ENCODE data around the gene ITGA4.

ITGA4 gene

GRCh38 chr2:181515719-181516118 lies 58.5 kb downstream of the ITGA4 start:
- no peak for DNase-seq
- no peak for ATAC-seq

DNA sequence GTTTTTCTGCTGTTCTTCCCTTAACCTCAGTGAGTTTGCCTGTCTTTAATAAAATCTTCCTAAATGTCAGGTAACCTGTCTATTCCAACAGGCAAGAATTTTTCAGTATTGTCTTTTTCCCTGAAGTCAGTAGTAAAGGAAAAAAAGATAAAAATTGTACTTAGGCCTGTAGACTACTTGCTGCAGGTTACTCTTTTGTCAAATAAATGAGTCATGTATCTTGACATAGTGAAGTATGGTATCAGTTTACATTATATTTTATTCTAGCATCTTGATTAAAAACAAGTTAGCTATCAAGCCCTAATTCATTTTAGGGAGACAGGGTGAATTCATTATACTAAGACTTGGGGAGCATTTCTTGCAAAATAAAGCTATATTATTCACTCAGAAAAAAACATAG lies 59.8 kb downstream of the ITGA4 start:
- ATAC-seq = no peak

DNA sequence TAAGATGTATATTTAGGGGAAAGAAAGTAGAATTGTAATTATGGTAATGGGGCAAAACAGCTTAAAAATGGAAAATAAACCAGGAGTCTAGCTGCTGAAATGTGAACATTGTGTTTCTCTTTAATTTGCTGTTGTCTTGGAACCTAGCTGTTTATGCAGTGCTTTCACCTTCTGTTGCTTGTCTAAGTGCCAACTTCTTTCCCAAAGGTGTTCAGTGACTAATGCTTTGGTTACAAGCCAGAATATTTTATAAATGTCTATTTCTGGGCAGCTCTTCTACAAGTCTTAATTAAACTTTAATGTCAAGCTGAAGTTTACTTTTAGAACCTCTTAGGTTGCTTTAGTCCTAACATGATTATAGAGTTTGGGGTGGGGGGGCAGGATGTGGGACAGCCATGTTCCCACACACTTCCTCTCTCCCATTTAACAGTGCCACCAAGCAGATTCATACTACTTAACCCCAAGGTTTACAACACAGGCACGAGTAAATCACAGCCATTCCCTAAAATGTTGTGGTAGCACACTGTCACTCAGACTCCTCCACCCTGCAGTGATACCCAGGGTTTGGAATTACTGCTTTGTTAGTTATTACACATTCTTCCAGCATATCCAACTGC lies 60.6 kb downstream of the ITGA4 start:
- DNase-seq = no peak
- no peak for ATAC-seq

More for the DNA sequence above, 59.8 kb downstream of the ITGA4 start:
- DNase-seq = no peak

DNA sequence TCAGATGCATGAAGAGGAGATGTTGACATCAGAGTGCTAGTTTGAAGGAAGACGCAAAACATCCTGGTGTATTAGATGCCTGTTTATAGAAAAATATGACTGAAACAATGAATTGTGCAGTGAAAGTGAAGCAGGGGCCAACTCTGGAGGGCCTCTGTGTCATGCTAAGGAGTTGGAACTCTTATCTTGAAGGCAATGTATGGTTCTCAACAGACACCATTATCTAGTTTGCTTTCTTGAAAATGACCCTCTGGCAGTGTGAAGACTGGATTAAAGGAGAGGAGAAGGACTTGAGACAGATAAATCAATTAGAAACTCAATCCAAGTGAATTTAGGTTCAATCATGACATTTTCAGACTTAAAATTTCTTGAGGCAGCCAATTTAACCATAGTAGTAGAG lies 63.1 kb downstream of the ITGA4 start:
- ATAC-seq (no peak), DNase-seq (no peak)

DNA sequence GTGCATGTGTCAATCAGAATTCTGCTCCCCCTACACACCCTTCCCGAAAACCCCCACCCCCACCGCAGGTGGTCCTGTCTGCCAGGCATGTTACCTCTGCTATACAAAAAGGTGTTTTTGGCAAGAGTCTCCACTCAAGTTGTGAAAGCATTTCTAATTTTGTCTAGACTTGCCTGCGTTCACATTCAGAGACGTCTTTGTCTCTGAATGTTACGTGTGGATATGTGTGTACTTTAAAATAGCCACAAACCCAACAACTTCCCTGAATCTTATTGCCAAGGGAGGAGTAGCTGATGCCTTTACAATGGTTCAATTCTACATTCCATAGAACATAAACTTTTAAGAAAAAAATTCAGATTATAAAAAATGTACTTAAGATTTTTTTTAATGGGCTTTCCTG lies 66.6 kb downstream of the ITGA4 start:
- no peak for ATAC-seq
- no peak for DNase-seq

GRCh38 chr2:181526014-181526413 lies 68.8 kb downstream of the ITGA4 start:
- ATAC-seq = no peak
- DNase-seq = no peak

- ATAC-seq = no peak
These were observed 69.9 kb downstream of the ITGA4 start for GRCh38 chr2:181527058-181527457.

DNA sequence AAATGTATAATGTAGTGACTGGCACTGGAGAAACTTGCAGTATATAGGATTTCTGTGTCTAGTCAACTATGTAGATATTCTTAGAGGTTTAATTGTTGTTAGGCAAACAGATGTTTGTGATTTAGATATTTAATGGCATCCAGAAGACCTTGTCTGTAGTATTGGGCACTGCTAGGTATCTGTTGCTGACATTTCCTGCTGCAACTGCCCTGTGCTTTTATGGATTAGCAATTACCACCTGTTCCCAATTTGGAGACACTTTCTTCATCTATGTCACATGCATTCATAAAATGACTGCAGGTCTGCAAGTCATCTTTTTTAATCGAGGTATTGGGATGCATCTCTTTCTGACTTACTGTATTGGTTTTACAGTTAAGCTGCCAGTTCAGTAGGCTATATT lies 71.3 kb downstream of the ITGA4 start:
- no peak for ATAC-seq
- no peak for DNase-seq

More at GRCh38 chr2:181527058-181527457, 69.9 kb downstream of the ITGA4 start:
- DNase-seq = no peak

GRCh38 chr2:181536730-181537129 lies 79.5 kb downstream of the ITGA4 start:
- ATAC-seq (no peak), DNase-seq (no peak)

DNA sequence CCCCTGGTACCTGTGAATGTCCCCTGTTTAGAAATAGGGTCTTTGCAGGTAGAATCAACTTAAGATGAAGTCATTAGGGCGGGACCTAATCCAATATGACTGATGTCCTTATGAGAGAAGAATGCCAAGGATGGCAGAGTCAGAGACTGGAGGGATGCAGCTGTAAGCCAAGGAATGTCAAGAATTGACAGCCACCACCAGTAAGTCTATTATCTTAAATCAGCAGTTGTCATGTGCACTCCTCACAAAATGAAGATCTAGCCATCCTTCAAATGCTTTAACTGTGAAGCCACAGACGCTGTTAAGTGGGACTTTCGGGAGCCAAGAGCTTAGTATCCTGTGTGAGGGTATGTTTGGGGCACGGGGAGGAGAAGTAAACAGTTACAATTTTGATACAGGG lies 83.2 kb downstream of the ITGA4 start:
- DNase-seq = no peak
- no peak for ATAC-seq

DNA sequence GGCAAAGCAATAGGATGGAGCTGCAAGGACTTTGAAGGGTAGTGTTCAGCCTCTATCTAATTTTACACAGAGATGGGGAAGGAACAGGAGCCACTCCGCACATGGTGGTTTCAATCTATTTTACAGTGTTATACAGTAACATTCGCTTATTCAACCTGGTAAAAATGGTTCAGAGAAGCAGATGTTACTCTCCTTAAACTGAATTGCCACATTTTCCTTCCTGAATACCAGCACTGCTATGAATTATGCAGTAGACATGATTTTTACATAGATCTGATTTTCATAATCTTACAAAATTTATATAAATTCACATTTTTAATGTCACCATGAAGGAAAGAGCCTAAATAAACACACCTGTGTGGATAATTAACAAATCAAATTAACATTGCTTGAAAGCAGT lies 85.0 kb downstream of the ITGA4 start:
- no peak for ATAC-seq

DNA sequence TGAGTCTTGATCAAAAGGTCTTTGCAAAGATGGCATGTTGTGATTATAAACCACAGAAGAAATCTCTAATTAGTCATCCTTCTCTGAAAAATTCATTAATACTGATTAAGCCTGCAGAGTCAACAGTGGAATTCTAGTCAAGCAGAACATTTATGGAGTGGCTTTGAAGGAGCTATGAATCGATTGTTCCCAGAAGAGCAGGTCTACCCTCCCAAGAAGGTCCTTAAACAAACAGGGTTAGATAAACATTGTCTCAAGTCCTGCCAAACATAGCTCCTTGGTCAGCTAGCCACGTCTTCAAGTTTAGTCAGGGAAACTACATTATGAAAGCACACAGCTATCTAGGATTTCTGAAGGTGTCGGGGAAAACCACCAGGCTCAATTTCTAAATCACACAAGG lies 88.9 kb downstream of the ITGA4 start:
- DNase-seq (no peak), ATAC-seq (no peak)

More for the DNA sequence above, 85.0 kb downstream of the ITGA4 start:
- DNase-seq = no peak

DNA sequence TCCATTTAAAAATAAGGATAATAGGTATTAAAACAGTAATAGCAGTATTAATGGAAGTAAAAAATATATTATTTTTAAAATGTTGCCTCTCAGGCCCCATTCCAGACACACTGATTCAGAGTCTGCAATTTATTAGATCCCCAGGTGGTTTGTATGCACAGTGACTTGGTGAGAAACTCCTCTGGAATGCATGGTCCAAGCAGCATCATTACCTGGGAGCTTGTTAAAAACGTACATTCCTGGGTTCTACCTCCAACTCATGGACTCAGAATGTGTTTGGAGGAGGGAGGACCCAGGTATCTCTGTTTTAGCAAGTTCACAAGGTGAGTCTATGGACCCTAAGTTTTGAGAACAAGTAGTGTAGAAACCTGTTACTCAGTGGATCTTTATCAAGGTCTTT lies 95.6 kb downstream of the ITGA4 start:
- ATAC-seq (no peak), DNase-seq (no peak)

GRCh38 chr2:181553244-181553643 lies 96.1 kb downstream of the ITGA4 start:
- ATAC-seq (no peak), DNase-seq (no peak)

DNA sequence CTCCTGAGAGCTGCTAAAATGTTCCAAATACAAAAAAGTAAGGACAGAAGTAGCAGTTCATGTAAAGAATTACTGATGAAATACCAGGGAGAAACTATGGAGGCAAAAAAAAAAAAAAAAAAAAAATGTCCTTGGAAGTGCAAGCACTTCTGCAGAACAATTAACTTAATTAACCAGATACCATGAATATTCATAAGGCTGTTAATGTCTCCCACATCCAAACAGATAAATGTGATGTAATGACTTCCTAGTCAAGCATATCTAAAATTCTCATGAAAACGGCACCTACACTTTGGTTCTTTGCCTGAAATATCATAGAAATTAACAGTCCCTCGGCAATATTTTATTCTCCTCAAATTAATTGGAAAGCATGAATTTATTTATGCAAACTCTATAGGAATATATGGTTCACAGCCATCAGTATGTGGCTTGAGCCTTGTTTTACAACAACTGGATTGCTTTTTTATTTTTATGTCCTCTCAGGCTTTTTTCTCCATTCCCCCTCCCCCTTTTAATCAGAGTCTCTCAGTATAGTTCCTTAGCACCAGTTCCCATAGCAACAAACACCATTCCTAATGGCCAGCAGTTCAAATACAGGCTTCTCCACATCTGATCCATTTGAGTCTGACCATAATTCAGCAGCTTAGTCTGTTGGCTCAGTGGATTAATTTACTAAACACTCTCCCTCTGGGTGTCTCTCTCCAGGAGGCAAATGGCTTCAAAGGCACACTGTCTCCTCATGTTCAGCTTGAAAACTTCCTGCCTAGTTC lies 97.1 kb downstream of the ITGA4 start:
- ATAC-seq = no peak
- DNase-seq = no peak

- no peak for ATAC-seq
- no peak for DNase-seq
These were observed 101.2 kb downstream of the ITGA4 start for GRCh38 chr2:181558371-181558770.

DNA sequence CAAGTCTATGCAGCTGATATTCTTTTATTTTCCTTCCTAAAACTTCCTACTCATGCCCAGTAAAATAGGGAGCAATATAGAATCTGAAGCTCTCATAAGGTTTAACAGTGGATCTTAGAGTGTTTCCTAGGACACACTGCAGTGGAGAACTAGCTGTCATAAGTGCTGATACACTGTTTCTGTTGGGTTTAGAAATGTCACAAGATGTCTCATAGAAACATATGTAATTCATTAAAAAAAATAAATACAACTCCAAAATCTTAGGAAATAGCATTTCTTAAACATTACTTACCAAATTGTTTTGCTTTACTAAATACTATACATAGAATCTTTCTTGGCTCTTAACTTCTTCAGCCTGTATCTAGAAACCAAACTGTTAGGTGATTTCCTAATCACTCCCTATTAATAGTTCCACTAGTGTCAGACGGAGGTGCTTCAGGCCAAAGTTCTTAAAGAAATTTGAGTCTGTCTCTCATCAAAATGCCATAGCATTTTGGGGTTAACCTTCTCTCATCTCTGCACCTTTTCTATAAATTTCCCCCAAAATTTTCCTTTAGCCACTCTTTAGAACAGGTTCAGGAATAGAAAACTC lies 106.0 kb downstream of the ITGA4 start:
- ATAC-seq = no peak
- DNase-seq = no peak

DNA sequence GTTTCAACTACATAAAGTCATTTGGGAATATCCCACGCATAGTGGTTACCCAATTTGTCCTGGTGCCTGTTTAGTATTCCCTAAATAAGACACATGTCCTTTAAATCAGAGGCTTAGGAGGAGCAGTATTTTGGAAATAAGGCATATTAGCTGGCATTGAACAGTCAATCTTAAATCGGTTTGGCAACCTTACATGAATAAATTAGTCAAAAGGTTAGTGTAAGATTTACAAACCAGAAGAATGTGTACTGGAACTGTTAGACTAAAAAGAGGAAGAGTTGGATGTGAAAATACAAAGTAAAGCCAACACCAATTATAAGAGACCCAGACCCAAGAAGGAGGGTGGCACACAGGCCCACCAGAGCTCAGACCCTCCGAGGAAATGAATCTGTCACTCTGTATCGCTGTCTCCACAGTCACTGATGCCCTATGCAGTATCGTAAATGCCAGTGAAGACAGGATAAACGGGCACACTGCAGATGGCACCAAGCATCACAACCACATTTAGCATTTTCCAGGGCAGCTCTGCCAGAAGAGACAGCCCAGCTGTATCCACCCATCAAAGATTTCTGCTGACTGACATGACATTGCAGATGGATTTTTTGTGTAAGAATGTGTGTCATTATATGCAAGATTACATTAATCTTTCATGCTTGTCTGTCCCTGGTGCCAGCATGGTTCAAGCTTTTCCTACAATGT lies 109.3 kb downstream of the ITGA4 start:
- DNase-seq = no peak
- ATAC-seq = no peak

- ATAC-seq (no peak), DNase-seq (no peak)
These were observed 112.9 kb downstream of the ITGA4 start for GRCh38 chr2:181570059-181570458.

DNA sequence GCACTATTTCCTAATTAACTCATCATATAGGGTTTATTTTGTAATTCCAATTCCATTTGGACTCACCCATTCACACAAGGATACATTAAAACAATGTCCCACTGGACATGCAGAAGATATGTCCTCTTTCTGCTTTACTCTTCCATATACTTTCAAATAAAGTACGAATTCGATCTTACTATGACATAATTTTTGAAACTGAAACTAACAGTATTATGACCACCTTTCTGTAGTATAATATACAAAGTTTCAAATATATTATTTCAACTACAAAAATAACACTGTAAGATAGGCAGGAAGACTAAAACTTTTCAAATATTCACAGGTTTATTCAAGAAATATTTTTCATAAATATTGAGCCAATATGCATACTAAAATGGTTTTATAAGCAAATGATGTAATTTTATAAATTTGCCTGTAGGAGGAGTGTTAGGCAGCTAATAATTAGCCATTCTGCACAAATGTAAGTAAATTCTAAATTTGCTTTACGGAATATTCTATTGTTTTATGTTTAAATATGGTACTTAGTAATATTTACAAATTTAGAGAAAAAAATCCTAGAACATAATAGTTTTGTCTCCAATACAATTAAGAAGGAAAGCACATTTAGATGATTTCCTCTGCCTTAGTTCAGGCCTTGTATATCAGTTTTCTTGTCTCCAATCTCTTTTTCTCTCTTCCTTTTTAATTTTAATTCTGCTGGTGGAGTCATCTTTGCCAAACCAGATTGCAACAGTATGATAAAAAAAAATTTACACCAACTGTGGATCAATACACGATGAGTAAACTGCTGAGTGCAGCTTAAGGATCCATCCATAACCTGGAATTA lies 113.9 kb downstream of the ITGA4 start:
- DNase-seq (no peak), ATAC-seq (no peak)

DNA sequence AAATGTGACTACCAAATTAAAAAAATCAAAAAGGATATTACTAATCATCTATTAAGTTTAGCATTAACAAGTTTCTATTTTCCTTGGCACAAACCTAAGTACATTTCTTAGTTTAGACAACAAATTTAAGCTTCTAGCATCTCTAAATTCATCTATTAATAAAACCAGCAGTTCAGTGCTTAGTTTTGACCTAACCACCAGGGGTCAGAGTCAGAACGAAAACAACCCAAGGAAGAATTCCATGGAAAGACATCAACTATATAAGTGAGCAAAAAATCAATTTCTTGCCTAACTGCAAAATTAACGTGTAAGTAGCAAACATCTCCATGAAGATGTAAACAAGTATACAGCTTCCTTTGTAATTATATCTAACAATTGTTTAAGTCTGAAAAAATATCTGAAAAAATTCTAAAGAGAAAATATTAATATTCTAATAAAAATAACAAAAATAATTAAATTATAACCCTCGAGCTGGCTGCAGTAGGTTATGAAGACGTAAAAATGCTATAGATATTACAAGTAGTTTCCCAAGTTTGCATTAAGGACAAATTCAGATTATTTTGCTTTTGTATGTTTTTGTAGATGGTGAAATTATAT lies 116.1 kb downstream of the ITGA4 start:
- ATAC-seq (no peak), DNase-seq (no peak)

DNA sequence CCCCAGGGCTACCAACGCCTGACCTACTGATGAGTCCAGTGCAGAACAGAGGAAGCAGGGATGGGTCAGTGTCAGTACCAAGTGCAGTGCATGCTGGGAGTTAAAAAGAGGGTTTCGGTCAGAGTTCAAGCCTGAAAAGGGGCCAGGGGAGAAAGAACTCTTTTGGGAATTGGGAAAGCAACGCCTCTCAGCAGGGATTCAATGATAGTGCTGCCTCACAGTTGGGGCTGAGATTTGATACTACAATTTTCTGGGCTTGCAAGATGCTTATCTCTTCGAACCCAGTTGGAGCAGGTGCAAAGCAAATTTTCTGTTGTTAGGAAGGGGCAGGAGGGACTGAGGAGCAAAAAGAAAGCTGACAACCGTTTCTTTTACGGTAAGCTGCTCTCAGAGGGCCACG lies 117.1 kb downstream of the ITGA4 start:
- DNase-seq (no peak), ATAC-seq (no peak)
